HG03457 (cell line): ENCODE results near the gene MCM9.
A peak's percentile ranks its signal among the peaks of the same experiment; 100 is the strongest.

ENCODE experiments used
- ATAC-seq: cut with Tn5 transposase; IDR thresholded peaks from one replicate; pipeline ENCODE4 v1.9.1; 2021; ENCODE audit warnings: moderate number of reproducible peaks; ENCODE audit not compliant: unreplicated experiment

Gene MCM9

GRCh38 chr6:118934461-118935330, at the start of gene MCM9:
Gene MCM9 (minus strand): TSS chr6:118935159. CDS start chr6:118931723, 3,436 bp downstream.
- peak; percentile 96 for ATAC-seq

GRCh38 chr6:118984342-118984741, 49.4 kb upstream of the MCM9 start:
- ATAC-seq, result no peak

DNA sequence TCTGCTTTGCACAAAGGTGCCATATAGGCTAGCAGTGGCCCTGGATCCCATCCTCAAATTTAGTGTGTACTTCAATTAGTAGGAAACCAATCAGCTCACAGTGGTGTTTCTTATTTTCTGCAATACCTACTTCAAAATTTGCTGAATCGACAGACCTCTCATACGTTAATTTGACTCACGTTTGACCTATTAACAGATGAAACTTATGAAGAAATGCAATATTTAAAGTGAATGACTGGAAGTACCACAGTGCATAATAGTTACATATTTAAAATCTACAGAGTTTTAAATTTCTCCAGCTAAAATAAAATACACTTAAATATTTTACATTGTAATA, 47.6 kb upstream of the MCM9 start:
- ATAC-seq, result no peak

DNA sequence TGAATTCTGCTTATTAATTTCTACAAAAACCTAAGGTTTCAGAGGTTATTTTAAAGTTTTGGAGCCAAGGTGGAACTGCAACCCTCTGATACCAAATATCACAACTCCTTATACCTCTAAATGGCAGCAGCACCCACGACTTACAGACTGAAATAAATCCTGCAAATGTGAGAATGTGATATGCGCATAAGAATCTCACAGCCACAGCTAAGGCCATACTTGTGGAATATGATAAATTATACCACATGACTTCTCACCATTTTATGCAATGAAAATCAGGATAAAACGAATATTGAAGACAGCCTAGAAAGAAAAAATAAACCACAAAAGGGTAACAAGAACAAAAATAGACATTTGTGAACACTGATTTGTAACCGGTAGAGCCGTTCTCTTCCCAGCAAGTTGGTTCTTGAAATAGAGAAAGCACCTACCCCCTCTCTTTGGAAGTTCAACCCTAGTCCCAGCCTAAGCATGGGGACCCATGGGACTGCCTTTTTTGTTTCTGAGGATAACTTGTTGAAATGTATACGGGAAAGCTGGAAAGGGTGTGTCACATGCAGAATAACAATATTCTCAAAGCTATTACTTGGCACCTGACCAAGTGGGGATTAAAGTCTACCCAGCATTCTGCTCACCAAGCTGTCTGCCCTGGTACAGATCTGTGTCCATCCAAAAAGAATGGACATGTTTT, 47.1 kb upstream of the MCM9 start:
- ATAC-seq, result no peak

DNA sequence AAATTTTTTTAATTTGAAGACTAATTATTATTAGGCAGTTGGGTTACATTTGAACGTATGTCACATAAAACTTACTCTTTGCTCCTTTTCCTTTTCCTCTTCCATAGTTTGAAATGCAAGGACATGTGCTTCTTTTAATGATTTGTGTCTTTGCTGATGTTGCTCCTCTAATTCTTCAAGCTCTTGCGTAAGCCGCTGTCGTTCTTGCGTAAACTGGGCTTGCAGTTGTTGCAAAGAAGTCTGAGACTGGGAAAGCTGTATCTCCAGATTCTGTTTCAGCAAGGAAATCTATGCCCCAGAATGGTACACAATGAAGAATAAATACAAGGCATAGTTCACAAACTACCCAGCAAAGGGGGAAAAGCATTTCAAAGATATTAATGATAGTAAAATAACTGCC, 45.1 kb upstream of the MCM9 start:
- no peak for ATAC-seq

DNA sequence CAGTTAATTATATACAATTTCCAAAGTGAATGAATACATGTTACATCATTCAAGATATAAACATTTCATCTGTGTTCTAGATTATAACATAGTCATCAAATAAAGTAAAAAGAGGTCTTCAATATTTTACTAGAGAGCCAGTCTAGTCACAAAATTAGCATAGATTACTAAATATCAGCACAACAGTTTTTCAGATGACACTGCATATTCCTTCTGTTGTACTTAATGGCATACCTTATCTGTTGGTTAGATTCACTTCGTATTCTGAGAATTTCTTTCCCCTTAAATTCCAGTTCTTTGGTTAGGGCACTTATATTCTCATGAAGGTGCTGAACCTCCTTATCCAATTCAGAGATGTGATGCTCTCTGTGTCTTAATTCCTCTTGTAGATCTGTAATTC, 39.8 kb upstream of the MCM9 start:
- ATAC-seq, result no peak

DNA sequence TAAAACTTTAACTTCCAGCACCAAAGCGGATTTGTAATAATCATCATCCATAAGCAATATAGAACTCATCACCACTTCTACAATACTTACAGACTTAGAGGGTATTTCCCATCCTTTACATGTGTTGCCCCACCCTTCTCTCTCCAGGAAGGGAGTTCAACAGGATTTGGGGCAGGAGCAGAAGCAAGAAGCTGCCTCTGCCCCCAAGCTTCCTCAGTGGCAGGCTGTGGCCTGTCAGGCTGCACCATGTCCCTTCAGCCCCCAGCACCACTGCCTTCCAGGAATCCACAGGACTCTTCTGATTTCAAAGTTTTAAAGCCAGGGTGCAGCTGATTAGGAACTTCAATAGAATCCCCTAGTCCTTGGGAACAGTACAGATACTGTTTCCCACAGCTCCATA, 36.7 kb upstream of the MCM9 start:
- no peak for ATAC-seq

DNA sequence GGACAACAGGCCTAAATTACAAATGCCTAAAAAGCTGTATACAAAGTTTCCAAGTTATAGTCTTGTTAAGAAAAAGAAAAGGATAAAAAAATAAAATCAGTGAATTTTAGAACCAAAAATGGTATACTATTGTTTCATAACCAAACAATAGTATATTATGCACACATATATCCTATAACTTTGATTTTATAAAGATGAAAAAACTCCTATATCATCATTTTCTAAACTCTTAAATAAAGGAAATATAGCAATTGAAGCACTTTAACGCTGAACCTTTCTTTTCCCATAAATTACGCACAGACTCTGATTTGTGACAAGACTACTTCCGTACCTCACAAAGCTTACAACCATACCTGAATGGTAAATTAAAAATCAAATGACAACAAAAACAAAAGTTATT, 35.9 kb upstream of the MCM9 start:
- ATAC-seq, result no peak

GRCh38 chr6:118968416-118968815, 33.5 kb upstream of the MCM9 start:
- ATAC-seq, result no peak

DNA sequence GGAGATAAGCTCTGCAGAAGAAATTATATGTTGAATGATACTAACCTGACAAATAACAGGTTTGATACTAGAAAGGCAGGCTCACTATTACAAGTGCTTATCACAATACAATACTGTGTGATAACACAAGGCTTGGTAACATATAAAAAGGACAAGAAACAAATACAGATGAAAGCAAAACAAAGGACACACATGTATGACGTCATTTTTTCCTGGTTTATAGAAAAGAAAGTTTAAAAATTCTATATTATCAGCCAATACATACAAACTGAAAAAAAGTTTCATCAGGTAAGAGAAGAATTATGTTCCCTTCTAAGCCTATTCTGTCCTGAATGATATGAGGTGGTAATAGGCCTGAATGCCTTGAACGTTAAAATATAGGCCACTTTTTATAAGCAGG, 32.3 kb upstream of the MCM9 start:
- no peak for ATAC-seq

GRCh38 chr6:118965843-118966370, 30.9 kb upstream of the MCM9 start:
- no peak for ATAC-seq

DNA sequence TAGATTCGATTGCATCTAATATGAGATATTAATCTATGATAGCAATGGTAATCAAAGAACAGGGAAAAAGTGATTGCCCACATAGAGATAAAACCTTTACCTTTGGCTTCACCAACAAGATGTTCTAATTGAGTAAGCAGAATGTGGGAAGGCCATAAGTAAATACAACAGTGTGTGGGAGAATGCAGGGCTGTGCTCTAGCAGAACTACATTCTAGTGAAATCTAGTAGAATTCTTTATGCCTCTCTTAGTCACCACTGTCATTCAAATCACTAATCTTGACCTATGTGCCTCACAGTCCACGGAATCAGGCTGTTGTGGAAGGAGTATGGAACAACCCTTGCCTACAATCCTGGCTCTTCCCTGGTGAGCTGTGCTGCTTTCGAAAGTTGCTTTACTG, 30.4 kb upstream of the MCM9 start:
- ATAC-seq, result no peak

GRCh38 chr6:118963003-118963402, 28.0 kb upstream of the MCM9 start:
- no peak for ATAC-seq

DNA sequence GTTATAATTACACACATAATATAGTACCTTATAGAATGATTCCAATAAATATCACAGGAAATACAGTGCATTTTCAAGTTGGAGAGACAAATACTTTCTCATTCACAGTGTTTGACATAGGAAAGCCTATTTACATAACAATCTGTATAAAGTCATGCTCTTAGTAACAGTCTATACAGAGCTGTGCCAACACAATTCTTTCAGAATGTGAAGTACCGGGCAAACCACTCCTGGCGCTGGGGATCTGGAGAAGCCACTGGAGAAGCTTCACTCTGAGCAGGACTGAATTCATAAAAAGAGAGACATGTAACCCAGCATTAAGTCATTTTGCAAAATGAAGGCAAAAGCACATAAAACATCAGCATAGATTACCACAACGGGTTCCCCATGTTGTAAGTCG, 24.9 kb upstream of the MCM9 start:
- ATAC-seq, result no peak

- ATAC-seq, result no peak
Measured at GRCh38 chr6:118953391-118953790, 18.4 kb upstream of the MCM9 start.

GRCh38 chr6:118952683-118953082, 17.7 kb upstream of the MCM9 start:
- no peak for ATAC-seq

GRCh38 chr6:118945217-118945616, 10.3 kb upstream of the MCM9 start:
- no peak for ATAC-seq

GRCh38 chr6:118940770-118941169, 5.8 kb upstream of the MCM9 start:
- no peak for ATAC-seq

- no peak for ATAC-seq
Measured at GRCh38 chr6:118939683-118940082, 4.7 kb upstream of the MCM9 start.

DNA sequence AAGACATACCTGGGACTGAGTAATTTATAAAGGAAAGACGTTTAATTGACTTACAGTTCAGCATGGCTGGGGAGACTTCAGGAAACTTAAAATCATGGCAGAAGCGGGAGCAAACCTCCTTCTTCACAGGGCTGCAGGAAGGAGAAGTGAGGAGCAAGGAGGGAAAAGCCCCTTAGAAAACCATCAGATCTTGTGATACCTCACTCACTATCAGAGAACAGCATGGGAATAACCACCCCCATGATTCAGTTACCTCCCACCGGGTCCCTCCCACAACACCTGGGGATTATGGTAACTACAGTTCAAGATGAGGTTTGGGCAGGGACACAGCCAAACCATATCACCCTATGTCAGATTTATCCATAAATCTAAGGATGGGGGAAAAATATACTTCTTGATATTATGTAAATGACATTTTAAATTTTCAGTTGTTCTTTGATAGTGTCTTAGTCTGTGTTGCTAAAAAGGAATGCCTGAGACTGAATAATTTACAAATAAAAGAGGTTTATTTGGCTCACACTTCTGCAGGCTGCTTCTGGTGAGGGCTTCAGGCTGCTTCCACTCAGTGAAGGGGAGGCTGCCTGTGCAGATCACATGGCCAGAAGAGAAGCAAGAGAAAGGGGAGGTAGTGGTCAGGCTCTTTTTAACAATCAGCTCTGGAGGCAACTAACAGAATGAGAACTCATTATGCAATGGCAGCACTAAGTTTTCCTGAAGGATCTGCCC, 1.2 kb upstream of the MCM9 start:
- ATAC-seq, result no peak

DNA sequence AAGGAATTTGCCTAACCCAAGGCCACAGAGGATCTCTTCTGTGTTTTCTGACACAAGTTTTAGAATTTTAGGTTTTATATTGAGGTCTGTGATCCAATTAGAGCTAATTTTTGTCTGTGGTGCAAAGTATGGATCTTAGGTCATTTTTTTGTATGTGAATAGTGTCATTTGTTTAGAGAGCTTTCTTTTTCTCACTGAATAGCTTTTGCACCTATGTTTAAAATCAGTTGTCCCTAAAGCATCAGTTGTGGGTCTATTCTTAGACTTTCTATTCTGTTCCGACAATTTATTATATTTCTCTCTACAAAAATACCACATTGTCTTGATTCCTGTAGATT, 341 bp upstream of the MCM9 start:
- peak; percentile 2 for ATAC-seq
